Mesenchymal stem cell (in vitro differentiated cells and primary cell): ENCODE data around the gene CDCP1.

Experiments used
- DNase-seq: peaks from one replicate; pipeline ENCODE4 v3.0.0-alpha.2; 2013
- H2AFZ ChIP-seq: one replicate; pipeline ENCODE4 v1.6.1; 2013; ENCODE audit warnings: low read depth, mild to moderate bottlenecking, control low read depth, inconsistent platforms, low read length, moderate library complexity
- H2AK5ac ChIP-seq: 2 replicates; pipeline ENCODE4 v1.6.1; 2013; ENCODE audit warnings: low read length, moderate library complexity, mild to moderate bottlenecking, inconsistent platforms; ENCODE audit not compliant: severe bottlenecking
- H2BK120ac ChIP-seq: one replicate; pipeline ENCODE4 v1.6.1; 2013; ENCODE audit warnings: low read depth, mild to moderate bottlenecking, inconsistent platforms, low read length, moderate library complexity
- H2BK12ac ChIP-seq, 2 experiments: one replicate each; pipeline ENCODE4 v1.6.1; 2013; ENCODE audit warnings: inconsistent platforms in 2 of 2, low read length in 2 of 2, mild to moderate bottlenecking in 2 of 2, moderate library complexity in 2 of 2, control low read depth in 1 of 2
- H2BK15ac ChIP-seq: one replicate; pipeline ENCODE4 v1.6.1; 2013; ENCODE audit warnings: mild to moderate bottlenecking, low read depth, inconsistent platforms; ENCODE audit not compliant: poor library complexity, severe bottlenecking
- H2BK5ac ChIP-seq: 2 replicates; pipeline ENCODE4 v1.6.1; 2013; ENCODE audit warnings: low read depth, mild to moderate bottlenecking, low read length, control low read depth, inconsistent platforms; ENCODE audit not compliant: poor library complexity, severe bottlenecking
- H3K14ac ChIP-seq, 2 experiments: one replicate each; pipeline ENCODE4 v1.6.1; 2013; ENCODE audit warnings: inconsistent platforms in 2 of 2, low read length in 2 of 2, control low read depth in 1 of 2, mild to moderate bottlenecking in 1 of 2, moderate library complexity in 1 of 2
- H3K18ac ChIP-seq, 2 experiments: one replicate each; pipeline ENCODE4 v1.6.1; 2013; ENCODE audit warnings: inconsistent platforms in 2 of 2, low read length in 2 of 2, control low read depth in 1 of 2, low read depth in 1 of 2, mild to moderate bottlenecking in 1 of 2
- H3K23ac ChIP-seq, 2 experiments: one replicate each; pipeline ENCODE4 v1.6.1; 2013; ENCODE audit warnings: inconsistent platforms in 2 of 2, low read length in 2 of 2, mild to moderate bottlenecking in 2 of 2, moderate library complexity in 2 of 2, control low read depth in 1 of 2
- H3K27ac ChIP-seq: 2 replicates; pipeline ENCODE4 v1.5.1; 2013; ENCODE audit warnings: mild to moderate bottlenecking, moderate library complexity, low read length, control low read depth, inconsistent platforms; ENCODE audit not compliant: poor library complexity, severe bottlenecking
- H3K27me3 ChIP-seq, 2 experiments: 2 replicates each; pipeline versions ENCODE4 v1.6.1 to v1.7.0; 2013; ENCODE audit warnings: low read length in 2 of 2, mild to moderate bottlenecking in 2 of 2, moderate library complexity in 2 of 2, control low read depth in 1 of 2, inconsistent platforms in 1 of 2; ENCODE audit not compliant: control insufficient read depth in 1 of 2, insufficient read depth in 1 of 2
- H3K36me3 ChIP-seq, 2 experiments: 2 replicates each; pipeline versions ENCODE4 v1.6.1 to v1.7.0; 2013; ENCODE audit warnings: low read length in 2 of 2, control low read depth in 1 of 2, inconsistent platforms in 1 of 2, low read depth in 1 of 2, mild to moderate bottlenecking in 1 of 2; ENCODE audit not compliant: insufficient read depth in 2 of 2, control insufficient read depth in 1 of 2
- H3K4ac ChIP-seq, 2 experiments: one replicate each; pipeline ENCODE4 v1.6.1; 2013; ENCODE audit warnings: inconsistent platforms in 2 of 2, low read length in 2 of 2, mild to moderate bottlenecking in 2 of 2, moderate library complexity in 2 of 2, control low read depth in 1 of 2, low read depth in 1 of 2
- H3K4me1 ChIP-seq: 2 replicates; pipeline ENCODE4 v1.6.1; 2013; ENCODE audit warnings: low read depth, low read length, control low read depth; ENCODE audit not compliant: control insufficient read depth, insufficient read depth
- H3K4me2 ChIP-seq: 2 replicates; pipeline ENCODE4 v1.6.1; 2013; ENCODE audit warnings: low read length, mild to moderate bottlenecking, inconsistent platforms; ENCODE audit not compliant: poor library complexity, severe bottlenecking
- H3K4me3 ChIP-seq, 2 experiments: 2 replicates each; pipeline versions ENCODE4 v1.5.1 to v1.7.0; 2013; ENCODE audit warnings: low read length in 2 of 2, mild to moderate bottlenecking in 2 of 2, control low read depth in 1 of 2, low read depth in 1 of 2; ENCODE audit not compliant: insufficient read depth in 1 of 2
- H3K79me1 ChIP-seq: replicated peaks from 2 replicates; pipeline ENCODE4 v1.6.1; 2013; ENCODE audit warnings: mild to moderate bottlenecking, control low read depth, low read length, inconsistent platforms; ENCODE audit not compliant: poor library complexity, severe bottlenecking
- H3K9ac ChIP-seq: 2 replicates; pipeline ENCODE4 v1.7.0; 2013; ENCODE audit warnings: mild to moderate bottlenecking, low read length, moderate library complexity
- H3K9me3 ChIP-seq: 2 replicates; pipeline ENCODE4 v1.7.0; 2013; ENCODE audit warnings: mild to moderate bottlenecking, low read length; ENCODE audit not compliant: control insufficient read depth
- H4K8ac ChIP-seq: one replicate; pipeline ENCODE4 v1.6.1; 2013; ENCODE audit warnings: inconsistent platforms, mild to moderate bottlenecking, low read length, moderate library complexity
- H4K91ac ChIP-seq: one replicate; pipeline ENCODE4 v1.6.1; 2013; ENCODE audit warnings: mild to moderate bottlenecking, low read length, inconsistent platforms
- WGBS: methylation state at CpG from one replicate; pipeline ENCODE4 v1.1.7; 2013; ENCODE audit warnings: mixed read lengths; 5-methylcytosine and 5-hydroxymethylcytosine counted together

CDCP1 gene

DNA sequence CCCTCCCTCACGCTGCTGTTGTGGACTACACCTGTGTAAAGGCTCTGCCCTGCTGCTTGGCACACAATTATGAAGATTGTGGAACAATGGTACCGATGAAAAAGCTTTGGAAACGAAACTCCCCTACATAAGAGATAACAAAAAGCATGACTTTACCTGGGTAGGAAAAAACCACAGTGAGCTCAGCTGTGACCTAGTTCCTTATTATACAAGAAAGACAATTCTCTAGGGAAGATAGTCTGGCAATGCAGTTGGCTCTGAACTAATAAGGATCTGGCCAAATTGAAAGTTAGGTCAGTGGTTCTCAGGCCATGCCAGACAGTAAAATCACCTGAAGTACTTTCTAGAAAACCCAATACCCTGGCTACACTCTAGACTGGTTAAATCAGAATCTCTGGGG is 104.0 kb downstream of the CDCP1 start:
- H3K9ac ChIP-seq = peak overlapping the region; percentile 64
- H3K23ac ChIP-seq = no peak overlapping the region
- no peak overlapping the region for H2BK5ac ChIP-seq
- H2BK120ac ChIP-seq = no peak overlapping the region
- peak overlapping the region; percentile 47 for H2AK5ac ChIP-seq
- no peak overlapping the region for H3K27ac ChIP-seq
- H2BK12ac ChIP-seq = peak overlapping the region; percentile 51 to 95
- H3K9me3 ChIP-seq = no peaks in the 10 kb centered on the region
- no peak for DNase-seq
- no peak overlapping the region for H4K91ac ChIP-seq
- no peak overlapping the region for H2BK15ac ChIP-seq
- H4K8ac ChIP-seq = no peak overlapping the region
- H3K18ac ChIP-seq = peak overlapping the region; percentile 5 to 81
- no peak overlapping the region for H2AFZ ChIP-seq
- H3K4me2 ChIP-seq = no peak overlapping the region
- no peaks in the 10 kb centered on the region for H3K36me3 ChIP-seq
- 100% methylated on average over 2 of the region's 3 CpGs for WGBS
- peaks cover 5% of the 10 kb centered on the region for H3K4me1 ChIP-seq
- peak overlapping the region; percentile 1 to 49 for H3K4ac ChIP-seq
- H3K27me3 ChIP-seq = no peaks in the 10 kb centered on the region
- H3K14ac ChIP-seq = peak overlapping the region in 1 of 2 experiments; percentile 51
- no peaks in the 10 kb centered on the region for H3K79me1 ChIP-seq
- H3K4me3 ChIP-seq = no peak overlapping the region

DNA sequence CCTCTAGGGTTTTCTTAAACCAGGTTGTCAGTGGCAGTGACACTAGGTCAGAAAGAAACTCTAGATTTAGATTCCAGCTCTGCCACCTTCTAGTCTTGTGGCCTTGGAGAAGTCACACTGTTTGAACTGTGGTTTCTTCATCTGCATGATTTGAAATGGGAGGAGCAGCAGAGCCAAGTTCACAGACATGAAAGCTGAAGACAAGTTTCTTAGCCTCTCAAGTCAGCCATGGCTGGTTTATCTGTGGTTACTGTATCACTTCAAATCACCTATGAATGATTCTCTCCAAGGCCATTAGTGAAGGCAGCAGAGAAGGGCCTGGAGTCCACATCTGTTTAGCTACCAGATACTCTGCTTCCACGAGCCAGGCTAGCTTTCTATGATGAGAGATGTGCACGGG is 104.5 kb downstream of the CDCP1 start:
- H3K36me3 ChIP-seq = no peaks in the 10 kb centered on the region
- H2BK5ac ChIP-seq = no peak overlapping the region
- H2BK15ac ChIP-seq = no peak overlapping the region
- no peaks in the 10 kb centered on the region for H3K27me3 ChIP-seq
- H2BK12ac ChIP-seq = peak overlapping the region; percentile 75 to 95
- H2AK5ac ChIP-seq = peak overlapping the region; percentile 26
- H3K9me3 ChIP-seq = no peaks in the 10 kb centered on the region
- peak; percentile 30 for DNase-seq
- H4K8ac ChIP-seq = no peak overlapping the region
- H3K4me3 ChIP-seq = no peak overlapping the region
- no peak overlapping the region for H3K23ac ChIP-seq
- 91% methylated on average over 2 of the region's 2 CpGs for WGBS
- no peak overlapping the region for H4K91ac ChIP-seq
- H3K4me2 ChIP-seq = no peak overlapping the region
- H2BK120ac ChIP-seq = no peak overlapping the region
- peaks cover 5% of the 10 kb centered on the region for H3K4me1 ChIP-seq
- H3K4ac ChIP-seq = peak overlapping the region; percentile 1 to 49
- H3K18ac ChIP-seq = peak overlapping the region; percentile 61 to 81
- H3K79me1 ChIP-seq = no peaks in the 10 kb centered on the region
- H3K27ac ChIP-seq = no peak overlapping the region
- no peak overlapping the region for H2AFZ ChIP-seq
- H3K9ac ChIP-seq = peak overlapping the region; percentile 64
- peak overlapping the region in 1 of 2 experiments; percentile 51 for H3K14ac ChIP-seq

DNA sequence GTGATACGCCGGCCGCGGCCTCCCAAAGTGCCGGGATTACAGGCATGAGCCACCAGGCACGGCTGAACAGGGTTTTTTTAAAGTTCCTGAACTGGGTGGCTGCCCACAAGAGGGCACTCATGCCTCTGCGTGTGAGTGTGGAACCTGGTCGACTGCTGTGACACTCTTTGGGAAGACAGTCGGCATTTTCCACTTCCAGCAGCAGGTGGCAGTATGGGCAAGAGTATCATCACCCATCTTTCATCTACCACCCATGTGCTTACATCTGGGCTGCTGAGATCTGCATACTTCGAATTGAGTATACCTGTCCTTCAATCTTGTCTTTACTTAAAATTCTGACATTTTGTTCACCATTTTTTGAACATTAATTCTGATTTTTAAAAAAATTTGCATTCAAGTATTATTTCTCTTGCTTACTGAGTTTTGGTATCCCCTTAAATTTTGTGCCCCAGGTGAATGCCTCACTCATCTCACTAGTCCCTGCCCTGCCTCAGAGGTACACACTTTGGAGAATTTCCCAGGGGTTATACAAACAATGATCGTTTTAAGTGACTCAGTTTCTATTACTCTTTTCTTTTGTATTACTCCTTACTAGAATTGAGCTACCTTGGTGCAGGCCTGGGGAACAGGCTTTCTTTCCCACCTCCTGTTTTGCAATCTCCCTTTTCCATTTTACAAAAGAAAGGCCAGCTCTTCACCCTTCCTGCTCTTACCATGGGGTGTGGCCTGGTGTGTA is 108.3 kb downstream of the CDCP1 start:
- H3K27me3 ChIP-seq = no peaks in the 10 kb centered on the region
- H2AFZ ChIP-seq = no peak overlapping the region
- no peak overlapping the region for H2BK120ac ChIP-seq
- 5% methylated on average over 11 of the region's 11 CpGs for WGBS
- H3K23ac ChIP-seq = no peak overlapping the region
- no peak overlapping the region for H4K8ac ChIP-seq
- no peak overlapping the region for H3K4me2 ChIP-seq
- no peak overlapping the region for H3K18ac ChIP-seq
- no peak overlapping the region for H3K27ac ChIP-seq
- no peaks in the 10 kb centered on the region for H3K79me1 ChIP-seq
- no peaks in the 10 kb centered on the region for H3K36me3 ChIP-seq
- H3K9me3 ChIP-seq = no peaks in the 10 kb centered on the region
- no peak overlapping the region for H3K14ac ChIP-seq
- H4K91ac ChIP-seq = no peak overlapping the region
- peak overlapping the region; percentile 30 for H3K9ac ChIP-seq
- no peak overlapping the region for H2AK5ac ChIP-seq
- no peak overlapping the region for H2BK12ac ChIP-seq
- no peak overlapping the region for H3K4me3 ChIP-seq
- H3K4me1 ChIP-seq = peaks cover 21% of the 10 kb centered on the region
- H2BK5ac ChIP-seq = no peak overlapping the region
- H2BK15ac ChIP-seq = no peak overlapping the region
- no peak overlapping the region for H3K4ac ChIP-seq
- DNase-seq = peak; percentile 95

DNA sequence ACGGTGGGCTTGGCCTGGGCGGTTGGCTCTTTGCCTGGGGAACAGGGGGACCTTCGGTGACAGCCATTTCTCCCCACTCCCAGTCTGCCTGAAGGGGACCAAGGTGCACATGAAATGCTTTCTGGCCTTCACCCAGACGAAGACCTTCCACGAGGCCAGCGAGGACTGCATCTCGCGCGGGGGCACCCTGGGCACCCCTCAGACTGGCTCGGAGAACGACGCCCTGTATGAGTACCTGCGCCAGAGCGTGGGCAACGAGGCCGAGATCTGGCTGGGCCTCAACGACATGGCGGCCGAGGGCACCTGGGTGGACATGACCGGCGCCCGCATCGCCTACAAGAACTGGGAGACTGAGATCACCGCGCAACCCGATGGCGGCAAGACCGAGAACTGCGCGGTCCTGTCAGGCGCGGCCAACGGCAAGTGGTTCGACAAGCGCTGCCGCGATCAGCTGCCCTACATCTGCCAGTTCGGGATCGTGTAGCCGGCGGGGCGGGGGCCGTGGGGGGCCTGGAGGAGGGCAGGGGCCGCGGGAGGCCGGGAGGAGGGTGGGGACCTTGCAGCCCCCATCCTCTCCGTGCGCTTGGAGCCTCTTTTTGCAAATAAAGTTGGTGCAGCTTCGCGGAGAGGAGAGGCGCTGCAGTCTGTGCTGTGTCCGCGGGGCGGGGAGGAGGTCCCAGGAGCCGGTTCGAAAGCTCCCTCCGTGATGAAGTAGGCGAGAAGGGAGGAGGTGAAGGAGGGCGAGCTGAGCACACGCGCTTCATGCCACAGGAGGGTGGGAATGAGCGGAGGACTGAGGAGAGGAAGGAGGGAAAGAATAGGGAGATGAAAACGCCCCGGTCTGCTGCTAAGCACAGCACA is 110.5 kb downstream of the CDCP1 start:
- Histone ChIP-seq H3K9me3 (no peaks in the 10 kb centered on the region), H3K27ac (no peak overlapping the region)
- WGBS = 45% methylated on average over 60 of the region's 64 CpGs

More for the DNA sequence above, 110.5 kb downstream of the CDCP1 start:
- Histone ChIP-seq H3K27me3 (no peaks in the 10 kb centered on the region), H3K4me1 (peaks cover 19% of the 10 kb centered on the region), H2AFZ (peak overlapping the region; percentile 83), H2BK5ac (no peak overlapping the region), H3K4ac (peak overlapping the region in 1 of 2 experiments; percentile 29), H3K36me3 (peaks cover 0 to 4% of the 10 kb centered on the region in 2 experiments), H3K79me1 (no peaks in the 10 kb centered on the region), H4K8ac (peak overlapping the region; percentile 55), H2AK5ac (no peak overlapping the region), H2BK15ac (peak overlapping the region; percentile 37), H3K4me2 (peak overlapping the region; percentile 76), H4K91ac (no peak overlapping the region), H3K23ac (peak overlapping the region in 1 of 2 experiments; percentile 24), H2BK12ac (peak overlapping the region in 1 of 2 experiments; percentile 4), H3K4me3 (peak overlapping the region; percentile 42 to 66), H3K9ac (peak overlapping the region; percentile 67), H2BK120ac (no peak overlapping the region), H3K18ac (peak overlapping the region in 1 of 2 experiments; percentile 37), H3K14ac (no peak overlapping the region)
- peak; percentile 45 for DNase-seq
